ENCODE results near the gene HMGN2.

HMGN2 gene

GRCh38 chr1:26520339-26520738 is 48.1 kb downstream of the HMGN2 start:
- no peak for DNase-seq
- no peak for ATAC-seq (ENCODE audit: insufficient read depth, low read depth)
- Histone ChIP-seq H3K36me3 (ENCODE audit: insufficient read depth, low read length) (no peaks in the 10 kb centered on the region), H3K9me3 (ENCODE audit: insufficient read depth, low read length, severe bottlenecking) (no peaks in the 10 kb centered on the region), H3K79me2 (ENCODE audit: insufficient read depth, low read length) (no peaks in the 10 kb centered on the region), H3K4me1 (ENCODE audit: insufficient read depth, low read length) (no peaks in the 10 kb centered on the region), H2AFZ (ENCODE audit: low read depth, low read length) (no peak overlapping the region), H3K27ac (ENCODE audit: low read length) (no peak overlapping the region), H3K4me2 (ENCODE audit: insufficient read depth, low read length) (no peak overlapping the region), H4K20me1 (ENCODE audit: insufficient read depth, low read length) (no peaks in the 10 kb centered on the region), H3K4me3 (ENCODE audit: low read depth in 1 of 2, low read length in 2 of 2) (no peak overlapping the region), H3K27me3 (ENCODE audit: insufficient read depth, low read length, poor library complexity) (peaks cover 3% of the 10 kb centered on the region), H3K9ac (ENCODE audit: low read depth, low read length) (no peak overlapping the region)
- TF ChIP-seq CTCF (IDR thresholded peaks at IDR 0.05; ENCODE audit: borderline replicate concordance, extremely low read depth, low read length, poor library complexity, severe bottlenecking) (no peak), EZH2 (IDR thresholded peaks at IDR 0.05; ENCODE audit: borderline replicate concordance, low read depth, low read length, severe bottlenecking) (no peak)

GRCh38 chr1:26521669-26522030 is 49.4 kb downstream of the HMGN2 start:
- no peaks in the 10 kb centered on the region for H3K4me1 ChIP-seq (ENCODE audit: insufficient read depth, low read length)
- no peak overlapping the region for H3K27ac ChIP-seq (ENCODE audit: low read length)
- no peaks in the 10 kb centered on the region for H3K36me3 ChIP-seq (ENCODE audit: insufficient read depth, low read length)
- no peak overlapping the region for H3K9ac ChIP-seq (ENCODE audit: low read depth, low read length)
- H3K79me2 ChIP-seq (ENCODE audit: insufficient read depth, low read length), result no peaks in the 10 kb centered on the region
- no peaks in the 10 kb centered on the region for H4K20me1 ChIP-seq (ENCODE audit: insufficient read depth, low read length)
- no peak overlapping the region for H2AFZ ChIP-seq (ENCODE audit: low read depth, low read length)
- H3K4me3 ChIP-seq (ENCODE audit: low read depth in 1 of 2, low read length in 2 of 2), result no peak overlapping the region
- DNase-seq, result no peak
- peaks cover 3% of the 10 kb centered on the region for H3K27me3 ChIP-seq (ENCODE audit: insufficient read depth, low read length, poor library complexity)
- no peak for ATAC-seq (ENCODE audit: insufficient read depth, low read depth)
- TF ChIP-seq EZH2 (IDR thresholded peaks at IDR 0.05; ENCODE audit: borderline replicate concordance, low read depth, low read length, severe bottlenecking), result no peak
- TF ChIP-seq CTCF (IDR thresholded peaks at IDR 0.05; ENCODE audit: borderline replicate concordance, extremely low read depth, low read length, poor library complexity, severe bottlenecking), result no peak
- H3K9me3 ChIP-seq (ENCODE audit: insufficient read depth, low read length, severe bottlenecking), result no peaks in the 10 kb centered on the region
- no peak overlapping the region for H3K4me2 ChIP-seq (ENCODE audit: insufficient read depth, low read length)

GRCh38 chr1:26522073-26522472 is 49.8 kb downstream of the HMGN2 start:
- Histone ChIP-seq H3K4me3 (ENCODE audit: low read depth in 1 of 2, low read length in 2 of 2) (no peak overlapping the region), H3K9me3 (ENCODE audit: insufficient read depth, low read length, severe bottlenecking) (no peaks in the 10 kb centered on the region), H3K4me2 (ENCODE audit: insufficient read depth, low read length) (no peak overlapping the region), H3K36me3 (ENCODE audit: insufficient read depth, low read length) (no peaks in the 10 kb centered on the region), H3K4me1 (ENCODE audit: insufficient read depth, low read length) (no peaks in the 10 kb centered on the region), H3K27me3 (ENCODE audit: insufficient read depth, low read length, poor library complexity) (peaks cover 3% of the 10 kb centered on the region), H3K79me2 (ENCODE audit: insufficient read depth, low read length) (no peaks in the 10 kb centered on the region), H3K27ac (ENCODE audit: low read length) (no peak overlapping the region), H2AFZ (ENCODE audit: low read depth, low read length) (no peak overlapping the region), H3K9ac (ENCODE audit: low read depth, low read length) (no peak overlapping the region), H4K20me1 (ENCODE audit: insufficient read depth, low read length) (no peaks in the 10 kb centered on the region)
- ATAC-seq (ENCODE audit: insufficient read depth, low read depth), result no peak
- no peak for DNase-seq
- TF ChIP-seq EZH2 (IDR thresholded peaks at IDR 0.05; ENCODE audit: borderline replicate concordance, low read depth, low read length, severe bottlenecking) (no peak), CTCF (IDR thresholded peaks at IDR 0.05; ENCODE audit: borderline replicate concordance, extremely low read depth, low read length, poor library complexity, severe bottlenecking) (no peak)

GRCh38 chr1:26524181-26524580 is 51.9 kb downstream of the HMGN2 start:
- H3K27ac ChIP-seq (ENCODE audit: low read length), result no peak overlapping the region
- H3K4me2 ChIP-seq (ENCODE audit: insufficient read depth, low read length), result no peak overlapping the region
- H4K20me1 ChIP-seq (ENCODE audit: insufficient read depth, low read length), result no peaks in the 10 kb centered on the region
- no peak overlapping the region for H3K9ac ChIP-seq (ENCODE audit: low read depth, low read length)
- no peak overlapping the region for H3K4me3 ChIP-seq (ENCODE audit: low read depth in 1 of 2, low read length in 2 of 2)
- H3K4me1 ChIP-seq (ENCODE audit: insufficient read depth, low read length), result peaks cover 2% of the 10 kb centered on the region
- no peak overlapping the region for H2AFZ ChIP-seq (ENCODE audit: low read depth, low read length)
- DNase-seq, result no peak
- no peak for TF ChIP-seq CTCF (IDR thresholded peaks at IDR 0.05; ENCODE audit: borderline replicate concordance, extremely low read depth, low read length, poor library complexity, severe bottlenecking)
- no peak for TF ChIP-seq EZH2 (IDR thresholded peaks at IDR 0.05; ENCODE audit: borderline replicate concordance, low read depth, low read length, severe bottlenecking)
- peaks cover 3% of the 10 kb centered on the region for H3K27me3 ChIP-seq (ENCODE audit: insufficient read depth, low read length, poor library complexity)
- no peaks in the 10 kb centered on the region for H3K36me3 ChIP-seq (ENCODE audit: insufficient read depth, low read length)
- H3K79me2 ChIP-seq (ENCODE audit: insufficient read depth, low read length), result no peaks in the 10 kb centered on the region
- H3K9me3 ChIP-seq (ENCODE audit: insufficient read depth, low read length, severe bottlenecking), result no peaks in the 10 kb centered on the region
- ATAC-seq (ENCODE audit: insufficient read depth, low read depth), result no peak

All from DND-41 (cell line).